Upper lobe of left lung (tissue), 4 donors: ENCODE data around the gene DEPDC5.

Experiments
- POLR2A ChIP-seq, 4 donors: fragments of 450-650 bp; IDR thresholded peaks; one replicate each; pipeline ENCODE4 v1.5.1; 2016 to 2017; ENCODE audit warnings: antibody characterized with exemption in 4 of 4, mild to moderate bottlenecking in 2 of 4
- POLR2AphosphoS5 ChIP-seq, 2 donors: sonication (generic); formaldehyde crosslinking; IDR thresholded peaks; one replicate each; pipeline ENCODE4 v1.5.1; 2017; ENCODE audit warnings: antibody characterized with exemption in 2 of 2
- TF ChIP-seq, protein P1 (sequence below), 6 experiments: fragments of 450-650 bp in 4 of 6; fragments of 200-600 bp in 2 of 6; sonication (generic) in 2 of 6; IDR thresholded peaks; one replicate each; pipeline ENCODE4 v1.5.1; 2016 to 2019; ENCODE audit warnings: antibody characterized with exemption in 6 of 6

- TF ChIP-seq, protein P1, sequence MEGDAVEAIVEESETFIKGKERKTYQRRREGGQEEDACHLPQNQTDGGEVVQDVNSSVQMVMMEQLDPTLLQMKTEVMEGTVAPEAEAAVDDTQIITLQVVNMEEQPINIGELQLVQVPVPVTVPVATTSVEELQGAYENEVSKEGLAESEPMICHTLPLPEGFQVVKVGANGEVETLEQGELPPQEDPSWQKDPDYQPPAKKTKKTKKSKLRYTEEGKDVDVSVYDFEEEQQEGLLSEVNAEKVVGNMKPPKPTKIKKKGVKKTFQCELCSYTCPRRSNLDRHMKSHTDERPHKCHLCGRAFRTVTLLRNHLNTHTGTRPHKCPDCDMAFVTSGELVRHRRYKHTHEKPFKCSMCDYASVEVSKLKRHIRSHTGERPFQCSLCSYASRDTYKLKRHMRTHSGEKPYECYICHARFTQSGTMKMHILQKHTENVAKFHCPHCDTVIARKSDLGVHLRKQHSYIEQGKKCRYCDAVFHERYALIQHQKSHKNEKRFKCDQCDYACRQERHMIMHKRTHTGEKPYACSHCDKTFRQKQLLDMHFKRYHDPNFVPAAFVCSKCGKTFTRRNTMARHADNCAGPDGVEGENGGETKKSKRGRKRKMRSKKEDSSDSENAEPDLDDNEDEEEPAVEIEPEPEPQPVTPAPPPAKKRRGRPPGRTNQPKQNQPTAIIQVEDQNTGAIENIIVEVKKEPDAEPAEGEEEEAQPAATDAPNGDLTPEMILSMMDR (IDR thresholded peaks at IDR 0.05), result no peak
- TF ChIP-seq POLR2A (IDR thresholded peaks at IDR 0.05) (no peak), POLR2AphosphoS5 (IDR thresholded peaks at IDR 0.05) (no peak)
These were observed 158.0 kb downstream of the DEPDC5 start for GRCh38 chr22:31911565-31912406.
